Stimulated activated CD8-positive, alpha-beta memory T cell treated with anti-CD3 and anti-CD28 coated beads, Interleukin-7, amount 100 ng/mL, for 24 hours (primary cell): Measurements from ENCODE around the gene FHIT.

ENCODE experiments used
- DNase-seq: peaks from one replicate; pipeline ENCODE4 v3.0.0-alpha.2; 2020; ENCODE audit warnings: low read depth

Gene FHIT

GRCh38 chr3:59710554-59710953 lies 1540.7 kb downstream of the FHIT start:
- no peak for DNase-seq

GRCh38 chr3:59709702-59710553 lies 1541.3 kb downstream of the FHIT start:
- DNase-seq: no peak

GRCh38 chr3:59708202-59708601 lies 1543.0 kb downstream of the FHIT start:
- no peak for DNase-seq

- DNase-seq: no peak
These were observed 1547.0 kb downstream of the FHIT start for GRCh38 chr3:59704292-59704691.

- no peak for DNase-seq
These were observed 1551.5 kb downstream of the FHIT start for GRCh38 chr3:59699648-59700320.
